Medulla oblongata (tissue), 1 donor: ENCODE results near the gene STOX1.
A peak's percentile ranks its signal among the peaks of the same experiment; 100 is the strongest.
"Not testable (repeated sequence)": the region's sequence is repeated elsewhere in the genome, so short reads cannot be mapped to it uniquely, and the experiment has no call there.

ENCODE experiments used
- DNase-seq: peaks from one replicate; pipeline ENCODE4 v3.0.0-alpha.2; 2015; ENCODE audit errors: extremely low spot score

The STOX1 gene

DNA sequence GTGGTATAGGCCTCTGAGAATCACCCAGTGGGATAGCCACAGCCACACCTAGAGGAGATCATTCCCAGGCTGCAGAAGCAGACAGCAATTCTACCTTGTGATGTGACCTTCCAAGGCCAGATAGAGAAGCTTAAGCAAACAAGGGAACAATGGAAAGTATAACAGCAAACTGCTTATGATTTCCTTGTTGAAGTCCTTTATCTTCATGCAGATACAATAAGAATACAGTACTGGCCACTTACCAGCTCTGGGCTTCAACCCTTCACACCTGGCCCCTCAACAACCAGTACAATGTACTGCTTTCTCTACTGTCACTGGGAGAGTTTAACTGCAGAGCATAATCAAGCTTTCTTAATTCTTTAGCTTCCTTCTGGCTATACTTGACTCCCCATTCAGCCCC is 51.2 kb downstream of the STOX1 start:
- no peak for DNase-seq

DNA sequence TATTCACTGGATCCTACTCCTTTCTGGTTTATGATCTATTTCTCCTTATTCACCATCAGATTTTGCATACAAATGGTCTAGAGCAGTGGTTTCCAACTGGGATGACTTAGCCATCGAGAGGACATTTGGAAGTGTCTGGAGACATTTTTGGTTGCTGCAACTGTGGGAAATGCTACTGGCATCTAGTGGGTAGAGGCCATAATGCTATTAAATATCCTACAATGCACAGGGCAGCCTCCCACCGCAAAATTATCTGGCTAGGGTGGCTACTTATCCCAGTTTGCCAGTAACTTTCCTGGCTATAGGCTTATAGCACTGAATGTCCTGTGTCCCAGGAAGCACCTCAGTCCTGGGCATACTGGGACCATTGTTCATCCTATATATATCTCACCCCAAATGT is 52.3 kb downstream of the STOX1 start:
- no peak for DNase-seq

DNA sequence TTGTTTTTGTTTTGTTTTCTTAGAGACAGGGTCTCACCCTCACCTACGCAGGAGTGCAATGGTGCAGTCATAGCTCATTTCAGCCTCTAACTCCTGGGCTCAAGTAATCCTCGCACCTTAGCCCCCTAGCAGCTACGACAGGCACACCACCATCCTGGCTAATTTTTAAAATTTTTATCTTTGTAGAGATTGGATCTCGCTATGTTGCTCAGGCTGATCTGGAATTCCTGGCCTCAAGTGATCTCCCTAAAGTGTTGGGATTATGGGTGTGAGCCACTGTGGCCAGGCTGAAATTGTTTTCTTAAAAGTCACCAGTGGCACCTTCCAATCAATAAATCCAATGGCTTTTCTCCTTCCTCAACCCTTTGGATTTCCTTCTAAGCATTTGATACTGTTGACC is 52.9 kb downstream of the STOX1 start:
- DNase-seq: no peak

DNA sequence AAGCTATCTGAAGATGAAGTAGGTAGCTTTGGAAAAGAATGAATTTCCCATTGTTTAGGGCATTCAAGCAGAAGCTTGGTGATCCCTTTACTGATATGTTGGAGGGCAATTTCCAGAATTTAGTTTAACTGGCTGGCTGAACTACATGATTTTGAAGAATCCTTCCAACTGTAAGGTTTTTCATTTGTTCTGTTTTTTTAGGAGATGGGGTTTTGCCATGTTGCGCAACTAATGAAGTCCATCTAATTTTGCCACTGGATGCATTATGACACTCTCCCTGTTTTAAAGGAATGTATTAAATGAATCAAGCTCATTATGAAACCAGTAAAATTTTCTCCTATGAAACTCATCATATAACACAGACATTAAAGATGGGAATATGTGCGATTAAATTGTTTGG is 67.7 kb downstream of the STOX1 start:
- no peak for DNase-seq

DNA sequence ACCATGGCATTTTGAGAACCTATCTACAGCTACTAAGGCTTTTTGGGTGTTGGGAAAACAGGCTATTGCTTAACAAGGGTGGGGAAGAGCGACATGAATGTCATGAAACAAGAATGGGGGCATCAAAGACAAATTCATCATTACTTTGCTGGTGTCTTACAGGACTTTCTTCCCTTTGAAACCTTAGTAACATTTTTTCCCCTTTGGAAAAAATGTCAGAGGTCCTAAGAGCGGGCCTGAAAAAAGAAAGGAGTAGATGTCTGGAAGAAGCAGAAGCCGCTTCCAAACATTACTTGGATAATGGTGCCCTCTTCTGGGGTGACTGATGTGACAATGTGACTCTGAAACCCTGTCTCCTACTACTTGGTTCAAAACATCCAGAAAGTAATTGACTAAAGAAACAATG is 70.0 kb downstream of the STOX1 start:
- DNase-seq: peak; percentile 91

DNA sequence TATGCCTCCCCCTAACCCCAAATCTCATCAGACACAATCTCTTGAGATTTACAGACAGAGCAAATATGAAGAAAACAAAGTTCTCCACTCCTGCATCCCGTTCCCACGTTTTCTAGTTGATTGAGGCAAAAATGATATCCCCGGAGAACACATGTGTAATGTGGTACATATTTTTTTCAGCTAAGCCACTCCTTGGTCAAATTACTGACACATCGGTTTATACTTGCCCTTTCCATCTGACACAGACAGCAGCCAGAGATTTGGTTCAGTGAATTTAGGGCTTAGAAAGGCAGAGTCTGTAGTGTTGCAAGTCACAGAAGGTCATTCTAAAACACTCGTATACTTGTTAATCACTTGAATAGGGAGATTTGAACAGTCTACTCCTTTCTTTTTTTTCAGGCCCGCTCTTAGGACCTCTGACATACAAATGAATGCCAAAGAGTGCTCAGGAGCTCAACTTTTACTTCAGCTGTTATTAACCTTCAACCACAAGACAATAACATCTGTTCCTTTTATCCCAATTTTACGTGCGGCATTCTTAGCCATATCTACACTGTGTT is 71.9 kb downstream of the STOX1 start:
- DNase-seq: no peak

DNA sequence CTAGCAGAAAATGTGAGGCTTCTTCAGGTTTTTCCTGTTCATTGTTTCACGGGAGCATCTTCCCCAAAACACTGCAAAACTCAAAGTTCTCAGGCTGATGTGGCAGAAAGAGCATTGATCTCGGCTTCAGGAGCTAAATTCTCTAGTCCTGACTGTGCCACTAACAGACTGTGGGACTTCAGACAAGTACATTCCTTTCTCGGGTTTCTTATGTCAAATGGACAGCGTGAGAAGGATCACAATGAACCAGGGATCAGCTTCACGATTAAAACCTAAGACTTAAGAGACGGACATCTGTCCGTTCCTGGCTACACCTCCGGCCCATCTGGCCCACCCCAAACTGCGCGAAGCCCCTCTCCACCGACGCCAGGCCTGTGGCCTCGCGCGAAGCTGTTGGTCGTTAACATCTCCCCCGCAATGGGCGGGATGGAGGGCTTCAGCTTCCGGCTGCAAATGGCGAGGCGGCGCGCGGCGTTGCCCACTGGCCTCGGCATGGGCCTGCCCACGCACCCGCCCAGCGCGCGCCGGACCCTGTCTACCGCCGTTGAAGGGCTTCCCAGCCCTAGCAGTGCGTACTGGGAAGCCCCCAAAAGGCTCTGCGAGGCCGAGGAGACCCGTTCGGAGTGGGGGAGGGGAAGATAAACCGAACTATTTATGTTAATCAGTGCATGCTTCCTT is 73.2 kb downstream of the STOX1 start:
- DNase-seq: no peak

DNA sequence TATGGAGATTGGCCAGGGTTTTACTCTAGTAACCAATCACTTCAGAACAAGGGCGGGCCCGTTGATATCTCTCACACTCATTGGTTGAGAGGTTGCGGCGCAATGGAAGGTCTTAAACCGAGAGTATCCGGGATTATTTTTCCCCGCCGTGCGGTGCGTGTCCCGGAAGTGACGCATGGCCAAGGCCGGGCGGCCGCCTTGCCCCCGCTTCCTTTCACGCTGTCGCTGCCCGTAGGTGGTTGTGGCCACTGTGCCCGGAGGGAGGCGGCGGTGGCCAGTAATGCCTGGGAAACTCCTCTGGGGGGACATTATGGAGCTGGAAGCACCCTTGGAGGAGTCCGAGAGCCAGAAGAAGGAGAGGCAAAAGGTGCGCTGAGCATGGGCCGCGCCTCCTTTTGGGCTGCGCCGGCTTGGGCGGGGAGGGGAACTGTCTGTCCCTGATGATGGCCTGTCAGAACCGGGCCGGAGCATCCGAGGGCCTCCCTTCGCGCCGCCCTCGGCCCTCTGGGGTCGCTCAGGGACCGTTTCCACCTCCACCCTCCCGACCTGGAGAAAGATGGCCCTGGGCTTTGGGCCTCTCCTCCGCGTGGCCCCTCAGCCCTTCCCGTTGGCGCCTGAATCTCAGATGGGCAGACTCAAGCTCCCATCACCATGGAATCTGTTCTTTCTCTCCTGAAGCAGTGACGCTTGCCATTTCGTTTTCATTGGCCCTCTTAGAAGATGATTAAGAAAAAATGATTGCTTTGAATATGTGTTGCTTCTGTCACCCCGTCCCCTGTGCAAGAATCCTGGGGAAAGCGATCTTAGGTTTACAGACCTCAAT is 74.0 kb downstream of the STOX1 start, which contains the start of gene DDX50:
TSS of gene DDX50 (plus strand) at position 211 of the 823 bp plus-strand sequence. CDS start at position 281, 70 bp downstream.
- peak; percentile 100 for DNase-seq

DNA sequence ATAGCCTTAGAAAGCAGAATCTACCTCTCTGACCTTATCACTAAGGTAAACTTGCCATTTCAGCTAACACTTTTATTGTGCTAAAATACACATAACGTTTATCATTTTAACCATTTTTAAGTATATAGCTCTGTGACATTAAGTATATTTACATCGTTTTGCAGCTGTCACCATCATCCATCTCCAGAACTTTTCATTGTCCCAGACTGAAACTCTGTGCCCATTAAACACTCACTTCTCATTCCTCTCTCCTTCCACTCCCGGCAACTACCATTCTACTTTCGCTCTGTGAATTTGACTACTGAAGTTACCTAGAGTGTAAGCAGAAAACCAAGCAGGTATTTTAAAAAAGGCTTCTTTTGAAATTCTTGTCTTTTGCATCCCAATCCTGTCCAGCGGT is 75.1 kb downstream of the STOX1 start:
- no peak for DNase-seq

DNA sequence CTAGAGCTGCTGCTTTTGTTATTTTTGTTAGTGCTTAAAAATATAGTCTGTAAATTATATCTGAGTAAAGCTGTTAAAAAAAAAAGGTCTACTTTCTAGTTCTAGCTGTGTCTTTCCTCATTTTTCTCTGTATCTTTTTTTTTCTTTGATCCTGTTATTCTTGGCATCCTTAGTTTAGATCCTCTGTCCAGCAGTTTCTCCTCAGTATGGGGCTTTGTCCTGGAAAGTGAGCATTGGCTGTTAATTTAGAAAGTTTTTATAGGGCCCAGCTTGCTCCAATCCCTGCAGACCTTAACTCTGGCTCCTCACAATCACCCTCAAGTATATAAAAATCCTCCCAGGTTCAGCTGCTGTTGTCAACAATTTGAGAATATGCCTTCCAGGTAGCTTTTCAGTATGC is 97.3 kb downstream of the STOX1 start:
- no peak for DNase-seq

DNA sequence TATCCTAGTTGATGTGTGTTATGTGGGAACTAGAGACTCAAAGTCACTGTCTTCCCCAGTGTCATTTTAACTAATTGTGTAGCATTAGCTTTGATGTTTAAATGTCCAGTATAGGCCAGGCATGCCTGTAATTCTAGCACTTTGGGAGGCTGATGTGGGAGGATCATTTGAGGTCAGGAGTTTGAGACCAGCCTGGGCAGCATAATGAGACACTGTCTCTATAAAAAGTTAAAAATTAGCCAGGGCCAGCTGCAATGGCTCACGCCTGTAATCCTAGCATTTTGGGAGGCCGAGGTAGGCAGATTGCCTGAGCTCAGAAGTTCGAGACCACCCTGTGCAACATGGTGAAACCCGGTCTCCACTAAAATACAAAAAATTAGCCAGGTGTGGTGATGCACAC is 98.2 kb downstream of the STOX1 start:
- DNase-seq: no peak

DNA sequence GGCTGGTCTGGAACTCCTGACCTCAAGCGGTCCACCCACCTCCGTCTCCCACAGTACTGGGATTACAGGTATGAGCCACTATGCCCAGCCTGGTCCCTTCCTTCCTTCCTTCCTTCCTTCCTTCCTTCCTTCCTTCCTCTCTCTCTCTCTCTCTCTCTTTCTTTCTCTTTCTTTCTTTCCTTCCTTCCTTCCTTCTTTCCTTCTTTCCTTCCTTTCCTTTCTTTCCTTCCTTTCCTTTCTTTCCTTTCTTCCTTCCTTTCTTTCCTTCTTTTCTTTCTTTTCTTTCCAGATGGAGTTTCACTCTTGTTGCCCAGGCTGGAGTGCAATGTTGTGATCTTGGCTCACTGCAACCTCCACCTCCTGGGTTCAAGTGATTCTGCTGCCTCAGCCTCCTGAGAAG is 101.8 kb downstream of the STOX1 start:
- DNase-seq: not testable (repeated sequence)

DNA sequence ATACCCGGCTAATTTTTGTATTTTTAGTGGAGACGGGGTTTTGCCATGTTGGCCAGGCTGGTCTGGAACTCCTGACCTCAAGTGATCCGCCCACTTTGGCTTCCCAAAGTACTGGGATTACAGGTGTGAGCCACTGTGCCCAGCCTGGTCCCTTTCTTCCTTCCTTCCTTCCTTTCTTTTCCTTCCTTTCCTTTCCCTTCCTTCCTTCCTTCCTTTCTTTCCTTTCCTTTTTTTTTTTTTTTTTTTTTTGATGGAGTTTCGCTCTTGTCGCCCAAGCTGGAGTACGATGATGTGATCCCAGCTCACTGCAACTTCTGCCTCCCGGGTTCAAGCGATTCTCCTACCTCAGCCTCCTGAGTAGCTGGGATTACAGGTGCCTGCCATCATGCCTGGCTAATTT is 102.6 kb downstream of the STOX1 start:
- DNase-seq: not testable (repeated sequence)

DNA sequence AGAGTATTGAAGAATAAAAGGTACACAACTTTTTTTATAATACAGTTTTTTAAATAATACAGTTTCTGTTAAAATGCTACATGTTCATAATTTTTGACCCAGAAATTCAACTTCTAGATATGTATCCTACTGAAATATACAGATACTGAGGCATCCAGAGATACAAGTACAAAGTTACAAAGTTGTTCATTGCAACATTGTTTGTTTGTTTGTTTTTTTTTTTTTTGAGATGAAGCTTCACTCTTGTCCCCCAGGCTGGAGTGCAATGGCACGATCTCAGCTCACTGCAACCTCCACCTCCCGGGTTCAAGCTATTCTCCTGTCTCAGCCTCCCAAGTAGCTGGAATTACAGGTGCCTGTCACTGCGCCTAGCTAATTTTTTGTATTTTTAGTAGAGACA is 105.5 kb downstream of the STOX1 start:
- not testable (repeated sequence) for DNase-seq

DNA sequence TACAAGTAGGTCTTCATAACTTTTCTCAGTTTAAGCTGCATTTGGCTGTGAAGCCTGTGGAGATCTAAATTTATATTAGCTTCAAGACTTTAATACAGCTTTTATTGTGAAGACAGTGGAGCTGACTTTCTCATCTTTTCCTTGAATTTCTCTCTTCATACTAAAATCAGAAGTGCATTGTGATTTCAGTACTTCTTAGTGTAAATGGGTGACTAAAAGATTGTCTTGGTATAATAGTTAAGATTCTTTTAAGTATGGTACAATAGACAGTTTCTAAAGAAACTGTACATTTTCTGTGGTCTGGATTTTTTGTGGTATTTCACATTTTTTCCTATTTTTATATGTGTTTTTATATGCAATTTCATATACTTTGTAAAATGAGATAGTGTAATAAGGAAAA is 107.7 kb downstream of the STOX1 start:
- no peak for DNase-seq

DNA sequence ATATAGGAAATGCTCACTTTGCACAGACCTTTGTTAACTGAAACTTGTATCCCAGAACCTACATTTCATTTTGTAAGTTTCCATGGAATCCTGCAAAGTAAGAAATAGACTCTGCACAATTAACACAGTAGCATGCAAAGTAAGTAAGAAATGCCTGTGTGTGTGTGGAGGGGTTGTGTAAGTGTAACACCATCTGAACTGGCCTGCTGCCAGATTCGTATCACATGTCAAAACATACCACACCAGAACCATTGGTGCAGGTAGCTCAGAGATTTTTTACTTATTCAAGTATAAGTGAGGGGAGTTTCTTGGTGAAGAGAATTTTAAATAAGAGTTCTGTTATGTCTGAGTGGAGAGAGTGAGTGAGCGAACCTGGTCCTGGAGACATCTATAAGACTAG is 110.8 kb downstream of the STOX1 start:
- no peak for DNase-seq

DNA sequence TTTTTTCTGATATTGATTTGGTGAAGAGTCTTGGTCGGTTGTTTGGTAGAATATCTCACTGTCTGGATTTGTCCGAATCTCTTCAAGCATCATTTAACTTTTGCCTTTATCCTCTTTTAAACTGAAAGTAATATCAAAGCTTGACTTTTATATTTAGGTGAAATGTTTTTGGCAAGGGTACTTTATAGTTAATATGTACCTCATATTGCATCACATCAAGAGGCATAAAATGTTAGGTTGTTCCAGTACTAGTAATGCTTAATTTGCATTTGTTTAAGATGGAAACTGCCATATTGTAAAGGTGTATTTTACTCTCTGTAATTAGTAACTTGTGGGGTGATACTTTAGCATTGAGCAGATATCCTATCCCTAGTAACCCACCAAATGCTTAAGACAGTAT is 111.6 kb downstream of the STOX1 start:
- DNase-seq: no peak

DNA sequence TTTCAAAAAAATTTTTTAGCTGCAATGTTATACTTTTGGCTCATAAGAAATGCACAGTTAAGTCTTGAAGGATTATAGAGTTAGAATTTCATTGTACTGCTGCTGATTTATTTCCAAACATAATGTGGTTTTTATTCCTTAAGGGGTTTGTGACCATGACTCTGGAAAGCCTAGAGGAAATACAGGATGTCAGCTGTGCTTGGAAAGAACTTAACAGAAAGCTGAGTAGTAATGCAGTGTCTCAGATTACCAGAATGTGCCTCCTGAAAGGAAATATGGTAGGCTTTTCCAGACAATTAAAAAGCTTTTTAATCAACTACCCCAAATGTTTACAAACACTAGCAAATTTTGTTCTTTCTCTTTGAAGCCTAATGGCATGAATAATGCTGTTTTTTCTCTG is 113.6 kb downstream of the STOX1 start:
- DNase-seq: not testable (repeated sequence)
